SIG-M5 treated with dmso at 0.1 percent for 504 hours (cell line): ENCODE measurements around the gene PCBP3.

Experiments used
- DNase-seq: peaks from one replicate; lab custom pipeline; 2025; ENCODE audit not compliant: unreplicated experiment; lab: John Stamatoyannopoulos, UW

Gene PCBP3

DNA sequence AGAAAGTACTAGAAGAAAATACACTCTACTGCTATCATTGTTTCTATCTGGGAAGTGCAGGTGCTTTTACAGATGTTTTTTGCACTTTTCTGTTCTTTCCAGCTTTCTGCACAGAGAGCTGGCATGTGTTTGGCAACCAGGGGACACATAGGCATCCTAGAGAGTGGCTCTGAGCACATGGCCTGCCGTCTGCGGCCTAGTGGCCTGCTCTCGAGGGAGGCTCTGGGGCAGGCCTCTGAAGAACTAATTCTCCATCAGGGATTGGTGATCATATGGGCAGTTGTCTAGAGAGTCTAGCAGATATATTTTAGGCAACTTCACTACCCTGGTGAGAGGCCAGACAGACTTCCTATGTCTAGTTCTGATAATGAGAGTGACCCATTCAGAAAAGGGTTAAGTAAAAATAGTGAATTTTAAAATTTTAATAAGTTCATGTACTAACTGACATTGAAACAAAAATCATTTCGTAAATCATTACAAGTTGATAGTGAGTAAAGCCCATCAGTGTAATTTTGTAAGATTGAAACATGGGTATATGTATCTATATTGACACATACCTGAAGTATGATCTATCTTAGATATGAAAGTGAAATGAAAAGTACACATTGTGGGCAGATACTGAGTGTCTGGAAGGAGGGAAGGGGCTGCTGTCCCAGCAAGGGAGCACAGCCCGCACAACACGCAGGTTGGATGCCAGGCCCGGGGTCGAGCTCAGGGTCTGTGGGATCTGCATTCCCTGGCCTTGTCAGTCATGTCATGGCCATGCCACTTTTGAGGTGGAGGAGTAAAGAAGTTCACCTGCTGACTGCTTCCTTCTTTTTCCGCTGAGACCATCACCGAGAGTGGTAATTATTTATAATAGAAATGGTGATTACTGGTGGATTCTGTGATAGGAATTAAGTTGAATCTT lies 79.8 kb downstream of the PCBP3 start:
- no peak for DNase-seq

DNA sequence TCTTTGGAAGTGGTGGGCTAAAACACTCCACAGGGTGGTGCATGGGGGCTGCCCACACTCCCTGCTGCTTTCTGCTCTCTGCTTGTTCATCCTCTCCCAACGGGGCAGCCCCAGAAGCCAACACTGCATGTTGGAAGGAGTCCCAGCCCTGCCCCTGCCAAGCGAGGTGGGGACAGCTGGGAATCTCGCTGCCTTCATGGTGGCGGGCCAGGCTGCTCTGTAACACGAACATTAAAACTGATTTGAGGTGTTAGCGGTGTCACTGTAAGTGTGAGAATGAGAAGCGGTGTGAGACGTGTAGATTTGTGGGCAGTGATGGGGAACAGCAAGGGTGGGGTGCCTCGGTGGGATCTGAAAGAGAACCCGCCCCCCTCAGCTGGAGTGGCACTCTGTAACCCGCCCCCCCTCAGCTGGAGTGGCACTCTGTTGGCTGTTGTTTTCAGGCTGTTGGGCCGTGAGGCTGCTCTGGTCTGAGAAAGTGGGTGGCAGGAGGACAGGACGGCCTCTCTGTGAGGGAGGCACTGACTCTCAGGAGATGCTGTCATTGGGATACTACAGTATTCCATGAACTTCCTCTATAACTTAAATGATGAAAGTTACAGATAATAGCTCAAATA lies 80.9 kb downstream of the PCBP3 start:
- no peak for DNase-seq

DNA sequence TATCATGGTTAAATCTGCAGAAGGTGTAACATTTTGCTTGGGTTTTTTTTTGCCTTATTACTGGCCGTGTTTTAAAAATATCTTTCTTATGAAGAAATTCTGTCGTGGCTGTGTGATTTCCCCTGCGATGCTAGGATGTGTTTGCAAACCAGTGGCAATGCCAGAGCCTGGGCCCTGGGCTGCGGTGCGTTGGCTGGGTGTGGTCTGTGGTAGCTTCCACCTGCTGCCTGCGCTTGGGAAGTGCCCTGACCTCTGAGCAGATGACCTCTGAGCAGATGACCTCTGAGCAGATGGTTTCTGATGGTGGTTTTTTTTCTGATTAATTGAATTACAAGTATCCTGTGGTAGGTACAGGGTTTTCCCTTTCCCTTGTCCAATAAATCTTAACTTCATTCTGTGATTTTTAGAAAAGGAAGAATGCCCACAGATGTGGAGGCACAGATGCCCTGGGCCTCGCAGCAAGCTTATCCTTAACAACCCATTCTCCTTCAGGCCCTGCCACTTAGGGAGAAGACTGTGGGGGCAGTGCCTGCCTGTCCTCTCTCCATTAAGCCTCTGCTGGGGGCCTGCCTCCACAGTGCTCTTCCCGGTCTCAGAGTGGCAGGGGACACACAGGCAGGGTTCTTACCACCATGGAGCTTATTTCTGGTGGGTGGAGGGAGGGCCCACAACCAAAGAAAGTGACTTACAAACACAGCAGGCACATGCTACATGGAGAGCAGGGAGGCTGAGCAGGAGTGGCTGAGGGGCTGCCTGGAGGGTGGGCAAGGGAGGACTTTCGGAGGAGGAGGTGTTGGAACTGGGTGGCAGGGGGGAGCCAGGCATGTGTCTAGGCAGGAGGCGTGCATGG lies 81.7 kb downstream of the PCBP3 start:
- DNase-seq = no peak

GRCh38 chr21:45725844-45726200 lies 82.3 kb downstream of the PCBP3 start:
- DNase-seq = no peak

GRCh38 chr21:45726438-45726837 lies 82.9 kb downstream of the PCBP3 start:
- DNase-seq = no peak

DNA sequence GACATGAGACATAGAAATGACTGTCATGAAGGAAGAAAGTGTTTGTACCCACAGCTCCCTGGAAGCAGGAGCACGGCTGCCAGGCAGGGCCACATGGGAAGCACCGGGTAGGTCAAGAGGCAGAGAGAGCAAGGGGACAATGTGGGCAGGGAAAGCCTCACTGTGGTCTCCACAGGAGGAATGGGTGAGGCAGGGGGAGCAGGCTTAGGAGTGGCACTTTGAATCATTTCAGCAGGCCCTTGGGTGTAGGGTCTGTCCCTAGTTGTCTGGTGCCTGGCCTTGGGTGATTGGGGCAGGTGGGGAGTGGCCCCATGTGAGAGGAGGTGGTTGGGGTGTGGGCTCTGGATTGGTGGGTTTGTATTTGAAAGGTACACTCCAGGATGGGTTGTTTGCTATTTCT lies 83.9 kb downstream of the PCBP3 start:
- DNase-seq = no peak

GRCh38 chr21:45735259-45736000 lies 91.9 kb downstream of the PCBP3 start:
- DNase-seq = no peak

DNA sequence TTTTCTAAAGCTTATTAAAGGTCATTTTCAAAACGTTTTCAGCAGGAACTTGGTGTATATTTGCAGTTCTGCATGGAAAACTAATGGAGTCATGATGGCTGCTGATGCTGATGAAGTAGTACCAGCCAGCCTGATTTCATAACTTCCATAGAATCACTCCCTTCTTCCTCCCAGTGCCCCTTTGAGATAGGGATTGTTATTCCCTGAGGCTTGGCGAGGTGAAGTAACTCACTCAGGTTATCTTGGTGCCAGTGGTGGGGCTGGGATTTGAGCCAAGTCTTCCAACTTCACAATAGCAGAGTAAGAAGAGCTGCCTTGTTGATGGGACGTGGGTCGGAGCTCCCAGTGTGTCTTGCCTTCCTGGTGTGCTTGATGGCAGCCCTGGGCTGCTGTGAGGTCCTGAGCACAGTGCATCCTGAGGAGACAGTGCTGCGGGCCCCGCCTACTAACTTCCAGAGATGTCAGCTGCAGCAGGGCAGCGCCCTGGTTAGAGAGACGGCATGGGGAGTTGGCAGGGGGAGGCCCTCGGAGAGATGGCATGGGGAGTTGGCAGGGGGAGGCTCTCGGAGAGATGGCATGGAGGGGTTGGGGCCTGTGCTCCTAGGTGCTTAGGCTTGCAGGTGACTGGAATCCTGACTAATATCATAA lies 92.6 kb downstream of the PCBP3 start:
- DNase-seq = no peak

DNA sequence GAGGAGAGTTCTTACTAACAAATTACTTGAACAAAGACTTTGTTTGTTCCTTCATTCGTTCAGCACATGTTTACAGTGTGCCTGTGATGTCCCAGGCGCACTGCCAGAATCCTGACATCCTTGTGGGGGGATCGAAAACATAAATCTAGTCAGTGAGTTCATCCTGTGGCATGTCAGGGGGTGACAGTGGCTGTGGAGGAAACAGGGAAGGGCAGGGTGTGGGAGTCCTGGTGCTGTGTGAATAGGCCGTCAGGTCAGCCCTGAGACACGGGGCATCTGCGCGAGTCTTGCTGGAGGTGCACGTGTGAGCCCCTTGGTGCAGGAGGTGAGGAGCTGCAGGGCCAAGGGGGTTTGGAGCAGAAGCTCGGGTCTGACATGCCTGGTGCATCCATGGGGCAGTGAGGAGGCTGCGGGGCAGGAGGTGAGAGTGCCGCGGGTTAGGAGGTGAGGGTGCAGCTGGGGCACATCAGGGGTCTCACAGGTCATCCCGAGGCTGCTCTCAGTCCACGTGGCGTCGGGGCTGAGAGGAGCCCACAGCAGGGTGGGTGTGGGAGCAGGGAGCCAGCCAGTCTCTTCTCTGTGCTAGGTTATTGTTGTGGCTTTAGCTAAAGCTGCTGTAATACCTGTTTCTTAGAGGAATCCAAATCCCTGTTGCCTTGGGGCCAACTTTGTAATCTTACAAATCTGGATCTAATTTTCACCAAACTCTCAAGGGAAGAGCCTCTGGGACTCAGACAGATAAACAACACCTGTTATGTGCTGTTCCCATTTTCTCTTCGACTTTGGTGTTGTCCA lies 93.4 kb downstream of the PCBP3 start:
- no peak for DNase-seq

DNA sequence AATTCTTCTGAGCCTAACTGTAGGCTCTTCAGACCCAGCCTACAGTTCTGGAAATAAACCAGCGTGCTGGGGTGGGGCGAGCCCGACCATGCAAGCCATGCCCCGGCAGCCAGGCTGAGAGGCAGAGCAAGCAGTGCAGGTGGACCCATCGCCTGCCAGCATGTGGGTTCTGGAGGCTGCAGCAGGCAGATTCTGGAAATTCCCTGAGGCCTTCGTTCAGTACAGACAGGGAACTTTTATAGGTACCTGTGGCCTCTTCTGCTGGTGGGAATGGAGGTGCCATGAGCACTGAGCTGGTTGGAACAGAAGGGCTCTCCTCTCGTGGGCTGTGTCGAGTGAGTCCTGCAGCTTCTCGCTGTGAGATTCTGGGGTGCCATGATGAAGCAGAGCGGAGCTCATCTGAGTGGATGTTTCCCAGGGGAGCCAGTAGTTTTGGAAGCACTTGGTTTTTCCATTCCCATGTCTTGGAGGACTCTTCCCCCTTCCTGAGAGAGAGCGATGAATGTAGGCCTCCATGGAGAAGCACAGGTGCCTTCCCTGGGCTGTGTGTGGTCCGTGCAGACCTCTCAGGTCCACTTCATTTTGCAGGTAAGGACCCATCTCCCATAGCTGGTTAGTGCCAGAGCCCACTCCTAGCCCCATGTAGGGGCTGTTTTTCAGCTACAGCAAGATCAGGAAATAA lies 94.1 kb downstream of the PCBP3 start:
- DNase-seq = no peak

DNA sequence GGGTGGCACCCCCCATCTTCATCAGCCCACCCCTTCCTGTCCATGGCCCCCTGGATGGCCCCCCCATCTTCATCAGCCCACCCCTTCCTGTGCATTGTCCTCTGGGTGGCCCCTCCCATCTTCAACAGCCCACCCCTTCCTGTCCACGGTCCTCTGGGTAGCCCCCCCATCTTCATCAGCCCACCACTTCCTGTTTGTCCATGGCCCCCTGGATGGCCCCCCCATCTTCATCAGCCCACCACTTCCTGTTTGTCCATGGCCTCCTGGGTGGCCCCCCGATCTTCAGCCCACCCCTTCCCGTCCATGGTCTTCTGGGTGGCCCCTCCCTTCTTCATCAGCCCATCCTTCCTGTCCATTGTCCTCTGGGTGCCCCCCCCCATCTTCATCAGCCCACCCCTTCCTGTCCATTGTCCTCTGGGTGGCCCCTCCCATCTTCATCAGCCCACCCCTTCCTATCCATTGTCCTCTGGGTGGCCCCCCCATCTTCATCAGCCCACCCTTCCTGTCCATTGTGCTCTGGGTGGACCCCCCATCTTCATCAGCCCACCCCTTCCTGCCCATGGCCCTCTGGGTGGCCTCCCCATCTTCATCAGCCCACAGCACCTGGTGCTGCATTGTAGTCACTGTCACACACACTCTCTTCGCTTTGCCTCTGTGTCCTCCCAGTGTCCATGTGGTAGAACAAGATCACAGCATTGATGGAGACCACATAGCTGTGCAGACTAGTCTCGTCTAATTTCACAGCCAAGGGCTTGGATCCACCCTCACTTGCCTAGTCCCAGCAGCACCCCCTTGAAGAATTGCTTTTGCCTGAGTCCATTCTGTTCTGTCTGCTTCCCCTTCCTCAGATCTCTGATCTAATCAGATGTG lies 95.9 kb downstream of the PCBP3 start:
- no peak for DNase-seq

GRCh38 chr21:45740088-45740440 lies 96.5 kb downstream of the PCBP3 start:
- DNase-seq = no peak

- DNase-seq = no peak
Measured at GRCh38 chr21:45740491-45741357, 97.2 kb downstream of the PCBP3 start.

- no peak for DNase-seq
Measured at GRCh38 chr21:45741691-45742090, 98.2 kb downstream of the PCBP3 start.

DNA sequence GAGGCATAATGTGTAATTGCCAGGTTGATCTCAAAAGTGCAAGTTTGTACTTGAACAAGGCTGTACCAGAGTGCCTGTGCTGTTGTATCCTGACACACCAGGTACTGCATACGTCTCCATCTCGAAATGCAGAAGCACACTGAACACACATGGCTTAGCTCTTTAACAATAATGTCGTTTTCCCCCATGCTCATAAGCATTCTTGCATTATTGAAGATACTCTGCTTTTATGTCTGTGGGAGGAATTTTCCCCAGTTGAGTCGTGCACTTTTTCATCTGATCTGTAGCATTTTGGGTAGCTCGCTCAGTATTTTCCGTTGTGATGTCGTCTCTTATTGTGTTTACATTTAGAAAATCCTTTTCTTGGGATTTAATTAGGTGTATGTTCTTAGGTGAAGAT lies 98.7 kb downstream of the PCBP3 start:
- no peak for DNase-seq

DNA sequence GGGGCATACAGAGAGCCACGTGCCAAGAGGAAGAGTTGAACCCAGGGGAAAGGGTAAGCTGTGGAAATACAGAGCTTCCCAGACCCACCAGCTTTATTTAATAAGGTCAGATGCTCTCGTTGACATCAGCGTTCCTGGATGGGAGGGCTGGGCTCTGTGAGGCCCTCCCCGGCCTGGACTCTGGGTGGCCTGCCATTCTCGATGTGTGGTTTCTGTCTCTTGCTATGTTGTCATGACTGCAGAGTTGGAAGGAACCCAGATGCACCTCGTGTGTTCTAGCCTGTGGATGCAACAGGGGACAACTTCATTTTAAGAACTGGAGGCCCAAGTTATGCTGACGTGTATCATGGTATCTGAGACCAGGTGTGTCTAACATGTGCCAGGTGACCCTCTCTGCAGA lies 101.7 kb downstream of the PCBP3 start:
- DNase-seq = no peak

GRCh38 chr21:45747233-45747766 lies 103.8 kb downstream of the PCBP3 start:
- DNase-seq = no peak
